ENCODE data around the gene KMT2D. TPM values are rescaled to one million over a fixed set of nuclear protein-coding genes. Genes with fewer than 3 reads are reported as not detected.

Gene KMT2D
- total and polyA plus RNA-seq, 2 experiments from 2014 or later = 8.2 to 10.3 TPM

GRCh38 chr12:49059045-49059298 is 1.6 kb downstream of the KMT2D start:
- H3K27ac ChIP-seq = peak overlapping the region; percentile 89

DNA sequence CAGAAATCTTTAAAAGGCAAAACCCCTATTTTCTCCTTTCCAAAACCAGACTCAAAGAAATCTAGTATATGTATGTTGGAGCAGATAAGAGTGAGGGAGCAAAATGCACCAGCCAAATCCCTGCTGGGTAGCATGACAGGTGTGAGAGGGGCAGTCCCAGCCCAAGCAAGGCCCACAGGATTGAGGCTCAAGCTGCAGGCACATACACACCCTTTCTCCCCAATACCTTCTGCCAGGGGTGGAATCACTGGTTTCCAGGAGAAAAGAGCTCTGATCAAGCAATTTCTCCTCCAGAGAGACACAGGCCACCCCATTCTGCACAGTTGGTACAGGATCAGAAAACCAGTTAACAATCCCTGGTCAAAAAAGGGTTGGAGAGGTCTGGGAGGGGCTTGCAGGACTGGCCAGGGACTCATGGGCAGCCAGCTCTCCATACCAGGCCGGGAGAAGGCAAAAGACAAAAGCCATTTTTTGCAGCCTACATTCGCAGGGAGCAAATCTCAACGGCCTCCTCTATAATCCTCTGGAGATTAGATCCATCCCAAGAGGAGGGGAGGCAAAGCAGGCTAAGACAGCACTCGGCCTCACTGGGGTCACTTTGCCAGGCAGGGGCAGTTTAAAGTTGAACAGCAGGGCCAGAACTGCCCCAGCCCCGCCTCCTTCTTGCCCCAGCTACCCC is 2.1 kb downstream of the KMT2D start:
- Histone ChIP-seq H3K4me2 (ENCODE audit: unreplicated experiment) (peak overlapping the region; percentile 99), H3K27me3 (replicated peaks; ENCODE audit: insufficient read depth) (no peaks in the 10 kb centered on the region), H2AFZ (no peak overlapping the region), H4K20me1 (ENCODE audit: insufficient read depth) (peaks cover 24% of the 10 kb centered on the region), H3K27ac (peak overlapping the region; percentile 89), H3K9me3 (ENCODE audit: low read depth) (no peaks in the 10 kb centered on the region), H3F3A (ENCODE audit: insufficient read depth) (peaks cover 20% of the 10 kb centered on the region; the same call in 1 of the 2 replicates), H3K9ac (peak overlapping the region; percentile 95), H3K36me3 (ENCODE audit: low read depth) (no peaks in the 10 kb centered on the region; the same call in 1 of the 2 replicates), H3K4me1 (ENCODE audit: insufficient read depth) (peaks cover 28% of the 10 kb centered on the region), H3K4me3 (peak overlapping the region; percentile 98), H3K9me2 (ENCODE audit: insufficient read depth) (no peaks in the 10 kb centered on the region), H3K79me2 (ENCODE audit: insufficient read depth) (peaks cover 83% of the 10 kb centered on the region)
- in situ Hi-C loops (cut with MboI) = no loop called here
- WGBS, 2 experiments (ENCODE audit: low coverage in 1 of 2, low lambda C conversion rate in 2 of 2, missing lambda C conversion rate in 2 of 2) = 3% methylated on average over 5 of the region's 5 CpGs
- TF ChIP-seq EZH2phosphoT487 (IDR thresholded peaks at IDR 0.05; ENCODE audit: insufficient read depth, low read depth) = no peak
- no peak for TF ChIP-seq EZH2 (IDR thresholded peaks at IDR 0.05; ENCODE audit: insufficient read depth, poor library complexity, severe bottlenecking)
- peak; percentile 27 for DNase-seq

More at GRCh38 chr12:49059045-49059298, 1.6 kb downstream of the KMT2D start:
- Histone ChIP-seq H3K9ac (peak overlapping the region; percentile 95), H4K20me1 (ENCODE audit: insufficient read depth) (peaks cover 24% of the 10 kb centered on the region), H3K36me3 (ENCODE audit: low read depth) (no peaks in the 10 kb centered on the region), H3K79me2 (ENCODE audit: insufficient read depth) (peaks cover 79% of the 10 kb centered on the region), H3F3A (ENCODE audit: insufficient read depth) (peaks cover 20% of the 10 kb centered on the region; the same call in 1 of the 2 replicates), H3K4me3 (peak overlapping the region; percentile 98), H3K4me1 (ENCODE audit: insufficient read depth) (peaks cover 28% of the 10 kb centered on the region), H3K9me2 (ENCODE audit: insufficient read depth) (no peaks in the 10 kb centered on the region), H3K9me3 (ENCODE audit: low read depth) (no peaks in the 10 kb centered on the region), H3K4me2 (ENCODE audit: unreplicated experiment) (peak overlapping the region; percentile 99), H2AFZ (no peak overlapping the region), H3K27me3 (replicated peaks; ENCODE audit: insufficient read depth) (no peaks in the 10 kb centered on the region)
- DNase-seq = peak; percentile 30
- TF ChIP-seq EZH2 (IDR thresholded peaks at IDR 0.05; ENCODE audit: insufficient read depth, poor library complexity, severe bottlenecking) (no peak), EZH2phosphoT487 (IDR thresholded peaks at IDR 0.05; ENCODE audit: insufficient read depth, low read depth) (no peak)
- in situ Hi-C loops (cut with MboI) = no loop called here
- WGBS, 2 experiments (ENCODE audit: low coverage in 1 of 2, low lambda C conversion rate in 2 of 2, missing lambda C conversion rate in 2 of 2) = 0 to 5% methylated on average over 1 of the region's 1 CpG

DNA sequence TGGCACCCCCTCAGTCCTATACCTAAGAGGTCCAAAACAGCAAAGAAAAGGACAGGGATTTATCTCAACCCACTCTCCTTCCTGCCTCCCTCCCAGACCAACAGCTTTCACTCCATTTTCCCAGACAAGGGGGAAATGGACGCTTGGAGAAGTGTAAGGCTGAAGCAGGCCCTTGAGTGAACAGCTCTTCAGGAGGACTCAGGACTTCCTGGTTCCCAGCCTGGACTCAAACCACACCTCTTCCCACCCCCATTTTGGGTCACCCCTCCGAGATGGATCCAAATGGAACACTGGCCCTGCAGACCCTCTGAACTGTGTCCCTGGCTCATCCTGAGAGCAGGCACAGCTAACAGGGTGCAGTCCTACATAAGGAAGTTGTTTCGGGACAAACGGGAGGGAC is 2.7 kb downstream of the KMT2D start:
- H3F3A ChIP-seq (ENCODE audit: insufficient read depth) = peaks cover 20% of the 10 kb centered on the region; the same call in 1 of the 2 replicates
- H3K36me3 ChIP-seq (ENCODE audit: low read depth) = no peaks in the 10 kb centered on the region; the same call in 1 of the 2 replicates
- no peaks in the 10 kb centered on the region for H3K9me2 ChIP-seq (ENCODE audit: insufficient read depth)
- H2AFZ ChIP-seq = no peak overlapping the region
- WGBS, 2 experiments (ENCODE audit: low coverage in 1 of 2, low lambda C conversion rate in 2 of 2, missing lambda C conversion rate in 2 of 2) = 1 to 2% methylated on average over 4 of the region's 4 CpGs
- H3K27me3 ChIP-seq (replicated peaks; ENCODE audit: insufficient read depth) = no peaks in the 10 kb centered on the region
- DNase-seq = peak; percentile 24
- peaks cover 24% of the 10 kb centered on the region for H4K20me1 ChIP-seq (ENCODE audit: insufficient read depth)
- H3K79me2 ChIP-seq (ENCODE audit: insufficient read depth) = peaks cover 89% of the 10 kb centered on the region
- in situ Hi-C loops (cut with MboI) = no loop called here
- peak overlapping the region; percentile 95 for H3K9ac ChIP-seq
- peak overlapping the region; percentile 99 for H3K4me2 ChIP-seq (ENCODE audit: unreplicated experiment)
- H3K4me1 ChIP-seq (ENCODE audit: insufficient read depth) = peaks cover 28% of the 10 kb centered on the region
- no peaks in the 10 kb centered on the region for H3K9me3 ChIP-seq (ENCODE audit: low read depth)
- peak overlapping the region; percentile 98 for H3K4me3 ChIP-seq
- TF ChIP-seq EZH2 (IDR thresholded peaks at IDR 0.05; ENCODE audit: insufficient read depth, poor library complexity, severe bottlenecking) (no peak), EZH2phosphoT487 (IDR thresholded peaks at IDR 0.05; ENCODE audit: insufficient read depth, low read depth) (no peak)
- peak overlapping the region; percentile 3; the same call in 1 of the 2 replicates for H3K27ac ChIP-seq

- Histone ChIP-seq H3K79me2 (ENCODE audit: insufficient read depth) (peaks cover 96% of the 10 kb centered on the region), H3K36me3 (ENCODE audit: low read depth) (no peaks in the 10 kb centered on the region; the same call in 1 of the 2 replicates), H3K9me3 (ENCODE audit: low read depth) (no peaks in the 10 kb centered on the region), H2AFZ (no peak overlapping the region), H4K20me1 (ENCODE audit: insufficient read depth) (peaks cover 24% of the 10 kb centered on the region), H3K9ac (peak overlapping the region; percentile 95), H3K4me3 (peak overlapping the region; percentile 98), H3K4me1 (ENCODE audit: insufficient read depth) (peaks cover 28% of the 10 kb centered on the region), H3K27me3 (replicated peaks; ENCODE audit: insufficient read depth) (no peaks in the 10 kb centered on the region), H3K4me2 (ENCODE audit: unreplicated experiment) (peak overlapping the region; percentile 99), H3F3A (ENCODE audit: insufficient read depth) (peaks cover 20% of the 10 kb centered on the region; the same call in 1 of the 2 replicates), H3K27ac (peak overlapping the region; percentile 36), H3K9me2 (ENCODE audit: insufficient read depth) (no peaks in the 10 kb centered on the region)
- peak; percentile 87 for DNase-seq
- WGBS, 2 experiments (ENCODE audit: low coverage in 1 of 2, low lambda C conversion rate in 2 of 2, missing lambda C conversion rate in 2 of 2) = 37 to 43% methylated on average over 7 of the region's 7 CpGs
- no peak for TF ChIP-seq EZH2phosphoT487 (IDR thresholded peaks at IDR 0.05; ENCODE audit: insufficient read depth, low read depth)
- no peak for TF ChIP-seq EZH2 (IDR thresholded peaks at IDR 0.05; ENCODE audit: insufficient read depth, poor library complexity, severe bottlenecking)
- in situ Hi-C loops (cut with MboI) = no loop called here
These were observed 4.4 kb downstream of the KMT2D start for GRCh38 chr12:49055978-49056754.

Data from GM23248 (cell line).